NT2/D1 (cell line): ENCODE results near the gene GFER.

Experiments
- SUZ12 ChIP-seq: IDR thresholded peaks from 2 replicates; pipeline ENCODE4 v1.6.1; 2011; ENCODE audit not compliant: insufficient read length, insufficient read depth; ENCODE audit errors: extremely low read depth
- YY1 ChIP-seq: IDR thresholded peaks from 2 replicates; pipeline ENCODE4 v1.6.1; 2011; ENCODE audit not compliant: insufficient read length, insufficient read depth
- ZNF274 ChIP-seq: IDR thresholded peaks from 2 replicates; pipeline ENCODE4 v1.6.1; 2011; ENCODE audit warnings: mild to moderate bottlenecking, low read depth, low read length

DNA sequence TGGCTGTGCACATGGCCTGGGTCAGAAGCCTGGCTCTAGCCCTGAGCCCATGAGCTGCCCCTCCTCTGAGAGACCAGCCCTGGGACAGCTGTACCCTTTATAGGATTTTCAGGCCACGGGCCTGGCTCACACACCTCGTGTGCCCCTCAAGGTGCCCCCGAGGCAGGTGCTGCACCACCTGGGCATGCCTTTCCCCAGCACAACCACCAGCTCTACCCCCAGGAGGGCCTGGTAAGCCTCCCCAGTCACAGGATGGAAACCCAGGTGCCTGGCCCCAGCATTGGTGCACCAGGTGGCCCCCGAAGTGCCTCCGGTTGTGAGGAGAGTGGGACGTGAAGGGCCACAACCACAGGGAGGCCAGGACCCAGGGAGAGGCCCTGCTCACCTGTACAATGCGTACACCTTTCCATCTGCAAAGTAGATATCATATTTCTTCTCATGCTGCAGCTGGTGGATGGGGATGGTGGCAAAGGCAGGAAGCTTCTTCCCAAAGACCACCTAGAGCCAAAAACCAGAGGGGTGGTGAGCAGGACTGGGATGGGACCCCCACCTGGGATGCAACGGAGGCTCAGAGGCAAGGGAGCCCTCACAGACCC is 19.3 kb downstream of the GFER start:
- TF ChIP-seq SUZ12 (no peak), ZNF274 (no peak), YY1 (no peak)
